NCI-H1417 (cell line): ENCODE data around the gene KNG1.
"Not testable (repeated sequence)": the region's sequence is repeated elsewhere in the genome, so short reads cannot be mapped to it uniquely, and the experiment has no call there.

Experiments used
- DNase-seq, 3 experiments: peaks; one replicate each; lab custom pipeline; 2025; lab: John Stamatoyannopoulos, UW

The KNG1 gene

GRCh38 chr3:186717039-186717457, at the start of gene KNG1:
TSS of gene KNG1 (plus strand) at chr3:186717359. CDS start at chr3:186717543, 184 bp downstream.
- DNase-seq = no peak

- DNase-seq = no peak
Measured at GRCh38 chr3:186668426-186668825, 48.7 kb upstream of the KNG1 start.

- DNase-seq = no peak
Measured at GRCh38 chr3:186669378-186670084, 47.6 kb upstream of the KNG1 start.

GRCh38 chr3:186670155-186670554, 47.0 kb upstream of the KNG1 start:
- DNase-seq = no peak

GRCh38 chr3:186671051-186671450, 46.1 kb upstream of the KNG1 start:
- DNase-seq = no peak

GRCh38 chr3:186678604-186679003, 38.6 kb upstream of the KNG1 start:
- DNase-seq = no peak

GRCh38 chr3:186679151-186679550, 38.0 kb upstream of the KNG1 start:
- DNase-seq = no peak

- no peak for DNase-seq
Measured at GRCh38 chr3:186680869-186681268, 36.3 kb upstream of the KNG1 start.

GRCh38 chr3:186682812-186683211, 34.3 kb upstream of the KNG1 start:
- DNase-seq = no peak

GRCh38 chr3:186683979-186684378, 33.2 kb upstream of the KNG1 start:
- DNase-seq = no peak

GRCh38 chr3:186686475-186686874, 30.7 kb upstream of the KNG1 start:
- DNase-seq = not testable (repeated sequence)

GRCh38 chr3:186687120-186687651, 30.0 kb upstream of the KNG1 start:
- DNase-seq = no peak

- DNase-seq = not testable (repeated sequence)
Measured at GRCh38 chr3:186690304-186690703, 26.9 kb upstream of the KNG1 start.

- DNase-seq = no peak
Measured at GRCh38 chr3:186691676-186692075, 25.5 kb upstream of the KNG1 start.

GRCh38 chr3:186693843-186694242, 23.3 kb upstream of the KNG1 start:
- no peak for DNase-seq

GRCh38 chr3:186694288-186695032, 22.7 kb upstream of the KNG1 start:
- no peak for DNase-seq

- DNase-seq = no peak
Measured at GRCh38 chr3:186696522-186696921, 20.6 kb upstream of the KNG1 start.

- no peak for DNase-seq
Measured at GRCh38 chr3:186697510-186697909, 19.6 kb upstream of the KNG1 start.

- DNase-seq = no peak
Measured at GRCh38 chr3:186700267-186700666, 16.9 kb upstream of the KNG1 start.

- DNase-seq = not testable (repeated sequence)
Measured at GRCh38 chr3:186702451-186702850, 14.7 kb upstream of the KNG1 start.

GRCh38 chr3:186705882-186706780, 11.0 kb upstream of the KNG1 start:
- no peak for DNase-seq
